COLO829 (cell line): Measurements from ENCODE around the gene MMP14.
"Not testable (repeated sequence)": the region's sequence is repeated elsewhere in the genome, so short reads cannot be mapped to it uniquely, and the experiment has no call there.

Experiments
- DNase-seq: peaks from one replicate; pipeline ENCODE4 v3.0.0; 2012; ENCODE audit warnings: low spot score

The MMP14 gene

DNA sequence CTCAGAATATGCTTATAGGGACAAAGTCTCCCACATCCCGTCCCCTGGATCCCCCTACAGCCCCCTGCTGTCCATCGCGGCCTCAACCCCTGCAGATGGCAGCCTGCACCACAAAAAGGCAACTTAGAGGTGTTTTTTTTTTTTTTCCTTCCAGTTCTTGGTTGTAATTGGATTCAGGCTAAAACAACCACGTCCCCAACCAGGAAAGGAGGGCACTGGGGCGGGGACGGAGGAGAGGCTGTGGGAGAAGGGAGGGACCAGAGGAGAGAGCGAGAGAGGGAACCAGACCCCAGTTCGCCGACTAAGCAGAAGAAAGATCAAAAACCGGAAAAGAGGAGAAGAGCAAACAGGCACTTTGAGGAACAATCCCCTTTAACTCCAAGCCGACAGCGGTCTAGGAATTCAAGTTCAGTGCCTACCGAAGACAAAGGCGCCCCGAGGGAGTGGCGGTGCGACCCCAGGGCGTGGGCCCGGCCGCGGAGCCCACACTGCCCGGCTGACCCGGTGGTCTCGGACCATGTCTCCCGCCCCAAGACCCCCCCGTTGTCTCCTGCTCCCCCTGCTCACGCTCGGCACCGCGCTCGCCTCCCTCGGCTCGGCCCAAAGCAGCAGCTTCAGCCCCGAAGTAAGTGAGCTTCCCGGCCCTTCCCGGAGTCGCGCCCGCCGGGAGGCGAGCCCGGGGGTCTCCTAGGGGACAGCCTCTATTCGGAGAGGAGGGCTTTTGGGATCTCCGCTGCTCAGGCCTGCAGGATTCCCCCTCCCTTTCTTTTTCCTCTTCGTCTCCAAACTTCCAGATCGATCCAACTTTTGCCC, at the start of gene MMP14:
MMP14 (plus strand) TSS at position 285 of the 813 bp plus-strand sequence; CDS start at position 518, 233 bp downstream.
- peak; percentile 75 for DNase-seq

- DNase-seq: no peak
Measured at GRCh38 chr14:22786685-22787084, 49.7 kb upstream of the MMP14 start.

DNA sequence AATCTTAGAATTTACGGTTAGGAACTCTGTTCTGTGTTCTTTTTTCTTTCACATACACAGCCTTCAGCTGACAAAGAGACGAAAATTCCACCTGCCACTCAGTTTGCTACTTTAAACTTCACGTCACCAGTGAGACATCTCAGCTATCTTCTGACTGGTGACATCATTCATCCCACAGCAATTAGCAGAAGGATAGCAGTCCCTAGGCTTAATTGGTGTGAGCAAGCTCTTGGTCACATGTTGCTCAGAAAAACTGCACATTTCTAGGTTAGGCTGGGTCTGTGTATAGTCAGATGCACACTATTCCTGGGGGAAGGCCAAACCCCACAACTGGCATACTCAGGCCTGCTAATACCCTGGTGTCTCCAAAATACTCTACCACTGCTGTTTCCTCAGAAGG, 45.1 kb upstream of the MMP14 start:
- DNase-seq: no peak

GRCh38 chr14:22792158-22792557, 44.2 kb upstream of the MMP14 start:
- no peak for DNase-seq

DNA sequence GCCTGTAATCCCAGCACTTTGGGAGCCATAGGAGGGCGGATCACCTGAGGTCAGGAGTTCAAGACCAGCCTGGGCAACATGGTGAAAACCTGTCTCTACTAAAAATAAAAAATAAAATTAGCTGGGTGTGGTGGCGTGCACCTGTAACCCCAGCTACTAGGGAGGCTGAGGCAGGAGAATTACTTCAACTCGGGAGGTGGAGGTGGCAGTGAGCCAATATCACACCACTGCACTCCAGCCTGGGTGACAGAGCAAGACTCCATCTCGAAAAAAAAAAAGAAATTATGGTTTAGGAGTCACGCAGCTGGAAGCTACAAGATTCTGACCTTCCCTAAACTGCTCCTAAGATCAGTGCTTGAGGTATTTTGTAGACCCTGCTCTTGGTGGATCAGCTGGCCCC, 42.8 kb upstream of the MMP14 start:
- not testable (repeated sequence) for DNase-seq

DNA sequence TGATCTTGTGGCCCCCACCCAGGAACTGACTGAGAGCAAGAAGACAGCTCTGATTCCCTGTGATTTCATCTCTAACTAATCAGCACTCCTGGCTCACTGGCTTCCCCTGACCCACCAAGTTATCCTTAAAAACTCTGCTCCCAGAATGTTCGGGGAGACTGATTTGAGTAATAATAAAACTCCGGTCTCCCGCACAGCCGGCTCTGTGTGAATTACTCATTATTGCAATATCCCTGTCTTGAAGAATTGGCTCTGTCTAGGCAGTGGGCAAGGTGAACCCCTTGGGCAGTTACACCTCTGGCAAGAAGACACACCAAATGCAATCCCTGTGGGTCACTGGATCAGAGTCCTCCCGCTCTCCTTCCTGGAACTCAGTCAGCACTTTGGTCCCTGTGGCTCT, 42.4 kb upstream of the MMP14 start:
- DNase-seq: no peak

DNA sequence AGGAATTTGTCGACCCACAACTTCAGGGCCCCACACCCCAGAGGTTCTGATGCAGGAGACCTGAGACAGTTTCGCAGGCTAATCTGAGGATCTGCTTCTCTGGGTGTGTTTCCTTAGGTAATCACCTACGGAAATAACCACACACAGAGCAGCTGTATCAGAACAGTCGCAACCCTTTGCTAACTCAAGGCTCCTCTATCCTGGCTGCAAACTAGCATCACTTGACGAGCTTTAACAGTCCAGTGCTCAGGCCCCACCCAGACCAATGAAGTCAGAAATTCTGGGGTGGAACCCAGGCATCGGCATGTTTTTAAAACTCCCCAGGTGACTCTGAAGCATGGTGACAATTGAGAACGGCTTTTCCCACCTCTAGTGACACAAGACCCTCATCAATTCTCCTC, 41.8 kb upstream of the MMP14 start:
- no peak for DNase-seq

DNA sequence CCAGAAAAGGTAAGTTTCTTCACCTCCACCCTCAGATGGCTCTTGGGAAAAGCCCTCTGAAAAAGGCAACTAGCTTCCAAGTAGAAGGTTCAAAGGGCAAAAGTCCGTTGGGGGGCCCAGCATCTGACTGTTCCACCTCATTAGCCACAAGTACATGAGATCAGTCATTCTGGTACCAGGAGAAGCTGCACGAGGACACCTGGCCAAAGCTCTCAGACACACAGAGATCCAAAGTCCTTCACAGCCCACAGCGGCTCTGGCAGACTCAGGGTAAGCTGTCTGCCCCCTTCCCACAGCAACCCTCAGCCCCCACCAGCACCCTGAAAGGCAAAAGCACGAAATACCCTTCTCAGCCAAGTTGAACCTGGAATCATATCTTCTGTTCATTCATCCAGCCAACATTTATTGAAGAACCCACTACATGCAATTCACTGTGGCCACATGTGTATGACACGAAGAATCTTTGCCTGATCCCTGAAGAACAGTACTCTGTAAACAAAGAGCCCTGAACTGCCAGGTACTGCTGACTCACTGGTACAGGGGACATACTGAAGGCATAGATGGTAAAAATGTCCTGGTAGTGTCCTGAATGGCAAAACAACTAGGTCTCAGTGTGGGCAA, 40.2 kb upstream of the MMP14 start:
- DNase-seq: no peak

DNA sequence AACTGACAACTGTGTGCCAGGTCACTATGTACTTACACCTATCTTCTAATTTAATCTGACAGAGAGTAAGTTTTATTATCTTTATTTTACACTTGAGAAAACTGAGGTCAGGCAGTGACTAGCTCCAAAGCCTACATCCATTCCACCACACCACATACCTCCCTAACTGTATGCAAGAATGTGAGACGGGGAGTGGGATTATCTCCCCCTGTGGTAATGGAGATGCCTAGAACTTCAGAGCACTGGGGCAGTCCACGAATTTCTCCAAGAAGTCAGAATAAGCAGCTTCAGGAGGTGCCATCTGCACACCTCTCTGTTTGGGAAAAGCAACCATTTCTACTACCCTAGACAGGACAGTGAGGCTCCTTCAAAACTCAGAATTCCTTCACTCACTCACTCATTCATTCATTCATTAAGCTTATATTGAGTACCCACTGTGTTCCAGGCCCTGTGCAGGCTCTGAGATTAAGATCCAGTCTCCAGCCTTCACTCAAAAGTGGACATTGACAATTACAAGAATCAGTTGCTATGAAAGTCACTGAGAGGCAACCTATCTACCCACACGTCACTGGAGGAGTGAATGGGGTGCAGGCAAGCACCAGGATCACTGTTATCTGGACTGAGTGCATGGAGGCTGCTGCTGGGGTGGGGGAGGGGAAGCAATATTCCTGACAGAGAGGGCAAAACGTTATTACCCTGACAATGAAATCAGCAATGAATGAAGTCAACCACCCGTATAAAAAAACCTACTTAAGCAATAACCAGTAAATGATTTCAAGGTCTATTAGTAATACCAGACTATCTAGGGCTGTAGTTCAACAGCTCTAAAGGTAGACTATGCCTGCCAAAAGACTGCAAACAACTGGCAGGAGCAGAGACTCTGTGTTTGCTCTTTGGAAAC, 39.1 kb upstream of the MMP14 start:
- no peak for DNase-seq

- DNase-seq: no peak
Measured at GRCh38 chr14:22798528-22798927, 37.9 kb upstream of the MMP14 start.

- DNase-seq: no peak
Measured at GRCh38 chr14:22800346-22800745, 36.0 kb upstream of the MMP14 start.

DNA sequence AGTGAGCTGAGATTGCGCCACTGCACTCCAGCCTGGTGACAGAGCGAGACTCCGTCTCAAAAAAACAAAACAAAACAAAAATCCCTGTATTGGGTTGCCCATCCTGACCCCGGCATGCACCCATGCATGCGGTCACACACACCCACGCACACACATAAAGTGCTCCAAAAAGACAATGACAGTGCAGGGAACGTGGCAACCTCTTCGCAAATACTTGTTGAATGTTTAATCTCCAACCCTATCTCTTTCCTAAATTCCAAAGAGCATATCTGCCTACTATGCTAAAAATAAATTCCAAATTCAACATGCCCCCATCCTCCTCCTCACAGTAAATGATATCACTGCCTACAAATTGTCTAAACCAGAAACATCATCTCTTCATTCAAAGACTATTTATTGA, 34.7 kb upstream of the MMP14 start:
- no peak for DNase-seq

GRCh38 chr14:22802860-22803686, 33.3 kb upstream of the MMP14 start:
- DNase-seq: no peak

DNA sequence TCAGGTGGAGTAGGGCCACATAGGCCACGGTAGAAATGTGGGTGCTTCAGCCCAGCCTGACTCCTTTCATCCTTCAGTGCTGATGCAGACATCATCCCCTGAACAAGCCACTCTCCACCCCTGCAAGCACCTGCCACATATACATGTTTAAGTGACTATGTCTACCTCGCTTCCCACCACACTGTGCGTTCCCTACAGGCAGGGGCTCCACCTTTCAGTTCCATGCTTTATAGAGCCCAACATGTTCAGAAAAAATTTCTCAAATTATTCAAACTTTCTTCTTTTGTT, 32.8 kb upstream of the MMP14 start:
- no peak for DNase-seq

- not testable (repeated sequence) for DNase-seq
Measured at GRCh38 chr14:22805235-22805634, 31.1 kb upstream of the MMP14 start.

DNA sequence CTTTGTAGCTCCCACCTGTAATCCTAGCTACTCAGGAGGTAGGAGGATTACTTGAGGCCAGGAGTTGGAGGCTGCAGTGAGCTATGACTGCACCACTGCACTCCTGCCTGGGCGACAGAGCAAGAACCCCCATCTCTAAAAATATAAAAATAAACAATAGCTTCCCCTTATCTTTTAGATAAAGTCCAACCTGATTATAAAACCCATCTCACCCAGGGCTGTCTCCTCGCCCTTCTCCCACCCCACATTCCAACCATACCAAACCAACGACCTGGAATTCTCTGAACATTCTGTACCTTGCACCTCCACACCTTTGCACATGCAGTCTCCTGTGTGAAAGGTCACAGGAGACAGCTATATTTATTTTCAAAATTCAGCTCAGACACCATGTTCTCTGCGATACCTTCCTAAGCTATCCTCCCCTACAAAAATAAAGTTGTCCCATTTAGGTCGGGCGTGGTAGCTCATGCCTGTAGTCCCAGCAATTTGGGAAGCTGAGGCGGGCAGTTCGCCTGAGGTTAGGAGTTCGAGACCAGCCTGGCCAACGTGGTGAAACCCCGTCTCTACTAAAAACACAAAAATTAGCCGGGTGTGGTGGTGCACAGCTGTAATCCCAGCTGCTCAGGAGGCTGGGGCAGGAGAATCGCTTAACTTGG, 28.8 kb upstream of the MMP14 start:
- DNase-seq: no peak

DNA sequence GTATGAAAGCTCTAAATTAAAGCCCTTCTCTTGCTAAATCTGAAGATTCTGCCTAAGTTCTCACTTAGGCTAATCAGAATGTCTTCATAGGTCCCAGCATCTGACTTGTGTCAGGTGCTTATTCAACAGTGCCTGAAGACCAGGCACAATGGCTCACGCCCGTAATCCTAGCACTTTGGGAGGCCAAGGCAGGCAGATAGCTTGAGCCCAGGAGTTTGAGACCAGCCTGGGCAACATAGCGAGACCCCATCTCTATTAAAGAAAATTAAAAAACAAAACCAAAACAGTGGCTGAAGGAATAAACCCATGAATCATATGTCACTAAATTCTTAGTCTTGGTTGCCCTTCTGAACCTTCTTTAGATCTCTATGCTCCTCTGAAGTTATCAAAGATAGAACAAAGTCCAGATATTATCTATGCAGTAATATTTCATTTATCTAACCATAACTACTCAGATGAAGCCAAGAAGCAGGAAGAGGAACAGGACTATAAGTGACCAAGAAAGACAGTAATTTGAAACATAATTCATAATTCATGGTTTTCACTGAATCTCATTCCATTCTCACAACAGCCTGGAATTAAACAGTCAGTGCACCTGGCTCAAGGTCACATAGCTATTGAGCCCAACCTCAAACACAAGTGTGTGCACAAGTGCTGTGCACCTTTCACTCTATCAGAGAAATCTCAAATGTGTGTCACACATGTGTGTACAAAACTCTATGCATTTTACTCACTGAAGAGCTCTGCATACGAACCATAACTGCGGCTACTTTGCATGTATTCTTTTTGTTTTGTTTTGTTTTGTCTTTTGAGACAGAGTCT, 27.8 kb upstream of the MMP14 start:
- DNase-seq: no peak

GRCh38 chr14:22811722-22812121, 24.7 kb upstream of the MMP14 start:
- no peak for DNase-seq

DNA sequence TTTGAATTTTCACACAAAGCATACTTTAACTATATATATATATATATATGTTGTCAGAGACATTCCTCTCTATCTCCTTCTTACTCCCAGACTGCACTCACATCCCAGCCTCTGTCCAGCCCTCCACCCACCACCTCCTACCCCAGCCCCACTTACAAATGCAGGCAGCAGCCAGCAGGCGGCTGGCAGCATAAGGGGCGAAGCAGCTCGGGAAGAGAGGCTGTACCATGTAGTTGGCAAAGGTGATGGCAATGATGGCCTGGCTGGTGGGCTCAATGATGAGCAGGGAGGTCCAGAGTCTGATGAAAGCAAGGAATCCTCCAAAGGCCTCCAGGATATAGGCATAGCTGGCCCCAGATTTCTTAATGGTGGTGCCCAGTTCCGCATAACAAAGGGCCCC, 23.6 kb upstream of the MMP14 start:
- no peak for DNase-seq

- DNase-seq: no peak
Measured at GRCh38 chr14:22813145-22813544, 23.2 kb upstream of the MMP14 start.

DNA sequence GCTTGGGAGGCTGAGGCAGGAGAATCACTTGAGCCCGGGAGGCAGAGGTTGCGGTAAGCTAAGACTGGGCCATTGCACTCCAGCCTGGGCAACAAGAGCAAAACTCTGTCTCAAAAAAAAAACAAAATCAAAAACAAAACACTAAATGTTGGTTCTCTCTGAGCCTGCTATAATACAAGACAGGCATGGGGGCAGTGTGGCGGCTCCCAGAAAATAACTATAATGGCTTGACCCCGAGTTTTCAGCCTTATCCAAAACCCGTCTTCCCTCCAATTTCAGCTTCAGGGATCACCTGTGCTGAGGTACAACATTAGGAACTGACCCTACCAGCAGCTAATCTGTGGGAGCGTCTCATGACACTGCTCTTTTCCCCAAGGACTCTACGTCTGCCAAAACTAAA, 22.0 kb upstream of the MMP14 start:
- DNase-seq: no peak
